Measurements from ENCODE around the gene MPO. TPM values are rescaled to one million over a fixed set of nuclear protein-coding genes. Genes with fewer than 3 reads are reported as not detected.

Gene MPO
- total RNA-seq, 2 experiments from 2014 or later: not detected

DNA sequence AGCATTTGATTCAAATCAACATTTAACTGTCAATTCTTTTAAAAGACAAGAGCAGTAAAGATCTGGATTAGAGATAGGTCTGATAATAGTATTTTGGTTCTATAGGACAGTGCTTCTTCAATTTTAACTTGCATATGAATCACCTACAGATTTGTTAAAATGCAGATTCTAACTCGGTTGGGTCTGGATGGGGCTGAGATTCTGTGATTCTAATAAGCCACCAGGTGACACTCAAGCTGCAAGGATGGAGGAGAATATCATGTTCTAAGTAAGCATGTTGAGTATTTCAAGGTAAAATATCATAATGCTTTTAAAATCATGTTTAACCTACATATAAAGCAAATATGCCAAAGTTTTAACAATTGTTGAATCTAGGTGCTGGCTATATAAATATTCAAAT lies 32.1 kb upstream of the MPO start:
- ChIA-PET CTCF (ENCODE audit: unreplicated experiment) (no interaction called here), POLR2A (interaction anchor here (0.8 kb wide), 1 partner anchor 22 kb away, joined by 7 read pairs; no protein-coding TSS in a partner anchor)
- TF ChIP-seq EZH2phosphoT487 (IDR thresholded peaks at IDR 0.05; ENCODE audit: borderline replicate concordance, low read depth, low read length): no peak
- TF ChIP-seq, protein P1, sequence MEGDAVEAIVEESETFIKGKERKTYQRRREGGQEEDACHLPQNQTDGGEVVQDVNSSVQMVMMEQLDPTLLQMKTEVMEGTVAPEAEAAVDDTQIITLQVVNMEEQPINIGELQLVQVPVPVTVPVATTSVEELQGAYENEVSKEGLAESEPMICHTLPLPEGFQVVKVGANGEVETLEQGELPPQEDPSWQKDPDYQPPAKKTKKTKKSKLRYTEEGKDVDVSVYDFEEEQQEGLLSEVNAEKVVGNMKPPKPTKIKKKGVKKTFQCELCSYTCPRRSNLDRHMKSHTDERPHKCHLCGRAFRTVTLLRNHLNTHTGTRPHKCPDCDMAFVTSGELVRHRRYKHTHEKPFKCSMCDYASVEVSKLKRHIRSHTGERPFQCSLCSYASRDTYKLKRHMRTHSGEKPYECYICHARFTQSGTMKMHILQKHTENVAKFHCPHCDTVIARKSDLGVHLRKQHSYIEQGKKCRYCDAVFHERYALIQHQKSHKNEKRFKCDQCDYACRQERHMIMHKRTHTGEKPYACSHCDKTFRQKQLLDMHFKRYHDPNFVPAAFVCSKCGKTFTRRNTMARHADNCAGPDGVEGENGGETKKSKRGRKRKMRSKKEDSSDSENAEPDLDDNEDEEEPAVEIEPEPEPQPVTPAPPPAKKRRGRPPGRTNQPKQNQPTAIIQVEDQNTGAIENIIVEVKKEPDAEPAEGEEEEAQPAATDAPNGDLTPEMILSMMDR (conservative IDR thresholded peaks at IDR 0.05; ENCODE audit: low read length): peak; percentile 50
- no peak overlapping the region for H3K4me2 ChIP-seq (ENCODE audit: low read length)
- no peaks in the 10 kb centered on the region for H3K36me3 ChIP-seq (ENCODE audit: insufficient read depth, low read length)
- no peaks in the 10 kb centered on the region for H3K9me3 ChIP-seq (ENCODE audit: low read length)
- no peak overlapping the region for H3K27ac ChIP-seq (ENCODE audit: low read depth, low read length, poor library complexity, severe bottlenecking)
- intact Hi-C loops (cut with micrococcal nuclease; ENCODE audit: unreplicated experiment): no loop called here
- no peak overlapping the region for H3K4me3 ChIP-seq (ENCODE audit: low read depth, low read length, poor library complexity, severe bottlenecking)
- no TSS peak for BruUV-seq (replicated peaks)
- H3K4me1 ChIP-seq (ENCODE audit: insufficient read depth, low read length, poor library complexity, severe bottlenecking): peaks cover 6% of the 10 kb centered on the region
- no peaks in the 10 kb centered on the region for H3K9me2 ChIP-seq (ENCODE audit: insufficient read depth, low read length)
- peak; percentile 16 for DNase-seq (ENCODE audit: low spot score)
- H3K79me2 ChIP-seq (ENCODE audit: insufficient read depth, low read depth, low read length): no peaks in the 10 kb centered on the region
- H4K20me1 ChIP-seq (ENCODE audit: insufficient read depth, low read length): no peaks in the 10 kb centered on the region
- no peak overlapping the region for H2AFZ ChIP-seq (ENCODE audit: low read length)

DNA sequence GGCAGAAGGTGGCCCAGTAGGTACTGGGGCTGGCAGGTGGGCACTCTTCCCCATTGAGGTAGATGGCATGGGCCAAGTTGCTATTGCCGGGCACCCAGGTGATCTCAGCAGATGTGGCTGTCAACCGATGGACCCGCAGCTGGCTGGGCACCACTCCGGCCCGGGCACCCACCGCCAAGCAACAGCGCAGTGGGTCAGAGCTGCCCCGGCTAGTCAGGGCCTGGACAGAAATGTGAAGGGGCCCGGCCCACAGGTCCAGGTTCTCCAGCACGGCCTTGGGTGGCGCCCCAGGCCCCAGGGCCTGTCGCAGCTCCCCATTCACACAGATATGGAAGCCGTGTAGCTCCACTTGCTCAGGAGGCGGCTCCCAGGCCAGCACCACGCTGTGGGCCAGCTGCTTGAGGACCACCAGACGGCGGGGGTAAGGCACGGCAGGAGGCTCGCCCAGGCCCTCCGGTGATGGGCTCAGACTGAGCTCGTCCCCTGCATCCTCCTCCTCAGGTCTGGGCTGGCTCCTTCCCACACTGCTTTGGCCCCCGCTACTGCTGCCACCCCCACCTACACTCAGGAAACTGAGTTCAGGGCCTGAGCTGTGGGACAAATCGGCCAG lies 31.4 kb upstream of the MPO start:
- Histone ChIP-seq H4K20me1 (ENCODE audit: insufficient read depth, low read length) (no peaks in the 10 kb centered on the region), H3K36me3 (ENCODE audit: insufficient read depth, low read length) (no peaks in the 10 kb centered on the region), H3K27ac (ENCODE audit: low read depth, low read length, poor library complexity, severe bottlenecking) (no peak overlapping the region), H2AFZ (ENCODE audit: low read length) (no peak overlapping the region), H3K79me2 (ENCODE audit: insufficient read depth, low read depth, low read length) (no peaks in the 10 kb centered on the region), H3K9me2 (ENCODE audit: insufficient read depth, low read length) (no peaks in the 10 kb centered on the region), H3K9me3 (ENCODE audit: low read length) (no peaks in the 10 kb centered on the region), H3K4me1 (ENCODE audit: insufficient read depth, low read length, poor library complexity, severe bottlenecking) (no peaks in the 10 kb centered on the region), H3K4me3 (ENCODE audit: low read depth, low read length, poor library complexity, severe bottlenecking) (no peak overlapping the region), H3K4me2 (ENCODE audit: low read length) (no peak overlapping the region)
- ChIA-PET CTCF (ENCODE audit: unreplicated experiment) (no interaction called here), POLR2A (no interaction called here)
- intact Hi-C loops (cut with micrococcal nuclease; ENCODE audit: unreplicated experiment): no loop called here
- no peak for TF ChIP-seq EZH2phosphoT487 (IDR thresholded peaks at IDR 0.05; ENCODE audit: borderline replicate concordance, low read depth, low read length)
- TF ChIP-seq, protein P1 (conservative IDR thresholded peaks at IDR 0.05; ENCODE audit: low read length): no peak
- no peak for DNase-seq (ENCODE audit: low spot score)
- BruUV-seq (replicated peaks): no TSS peak

DNA sequence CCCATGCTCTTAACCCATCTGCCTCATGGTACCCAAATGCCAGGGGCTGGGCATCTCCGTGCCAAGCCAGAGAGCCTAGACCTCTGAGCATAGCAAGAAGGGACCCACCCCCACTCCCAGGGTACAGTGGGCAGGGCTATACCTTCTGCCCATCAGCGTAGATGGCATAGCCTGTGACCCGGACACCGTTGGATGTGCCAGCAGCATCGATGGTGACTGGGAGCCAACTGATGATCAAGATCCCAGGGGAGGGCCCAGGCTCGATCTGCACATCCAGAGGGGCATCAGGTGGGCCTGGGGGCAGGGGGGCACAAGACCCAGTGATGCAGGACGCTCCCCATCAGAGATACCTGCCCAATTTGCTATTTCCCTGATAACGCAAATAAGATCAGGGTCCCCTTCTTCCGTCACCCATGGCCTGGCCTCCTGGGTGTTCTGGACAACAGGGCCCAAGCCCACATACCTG lies 30.7 kb upstream of the MPO start:
- no peak overlapping the region for H2AFZ ChIP-seq (ENCODE audit: low read length)
- no peak overlapping the region for H3K4me2 ChIP-seq (ENCODE audit: low read length)
- H3K9me3 ChIP-seq (ENCODE audit: low read length): no peaks in the 10 kb centered on the region
- POLR2A ChIA-PET: interaction anchor here (0.6 kb wide), 1 partner anchor 303 kb away, joined by 3 read pairs; no protein-coding TSS in a partner anchor
- TF ChIP-seq EZH2phosphoT487 (IDR thresholded peaks at IDR 0.05; ENCODE audit: borderline replicate concordance, low read depth, low read length): no peak
- TF ChIP-seq, protein P1 (conservative IDR thresholded peaks at IDR 0.05; ENCODE audit: low read length): no peak
- DNase-seq (ENCODE audit: low spot score): no peak
- no peak overlapping the region for H3K27ac ChIP-seq (ENCODE audit: low read depth, low read length, poor library complexity, severe bottlenecking)
- intact Hi-C loops (cut with micrococcal nuclease; ENCODE audit: unreplicated experiment): no loop called here
- no peak overlapping the region for H3K4me3 ChIP-seq (ENCODE audit: low read depth, low read length, poor library complexity, severe bottlenecking)
- no peaks in the 10 kb centered on the region for H4K20me1 ChIP-seq (ENCODE audit: insufficient read depth, low read length)
- CTCF ChIA-PET (ENCODE audit: unreplicated experiment): no interaction called here
- H3K9me2 ChIP-seq (ENCODE audit: insufficient read depth, low read length): no peaks in the 10 kb centered on the region
- BruUV-seq (replicated peaks): no TSS peak
- H3K4me1 ChIP-seq (ENCODE audit: insufficient read depth, low read length, poor library complexity, severe bottlenecking): no peaks in the 10 kb centered on the region
- no peaks in the 10 kb centered on the region for H3K36me3 ChIP-seq (ENCODE audit: insufficient read depth, low read length)
- no peaks in the 10 kb centered on the region for H3K79me2 ChIP-seq (ENCODE audit: insufficient read depth, low read depth, low read length)
